ENCODE measurements around the gene ARHGEF11. TPM values are rescaled to one million over a fixed set of nuclear protein-coding genes. Genes with fewer than 3 reads are reported as not detected.
"Not testable (repeated sequence)": the region's sequence is repeated elsewhere in the genome, so short reads cannot be mapped to it uniquely, and the experiment has no call there.

ARHGEF11 gene
- polyA plus RNA-seq, 3 donors, result 34.5 to 41.5 (median 38.3) TPM

DNA sequence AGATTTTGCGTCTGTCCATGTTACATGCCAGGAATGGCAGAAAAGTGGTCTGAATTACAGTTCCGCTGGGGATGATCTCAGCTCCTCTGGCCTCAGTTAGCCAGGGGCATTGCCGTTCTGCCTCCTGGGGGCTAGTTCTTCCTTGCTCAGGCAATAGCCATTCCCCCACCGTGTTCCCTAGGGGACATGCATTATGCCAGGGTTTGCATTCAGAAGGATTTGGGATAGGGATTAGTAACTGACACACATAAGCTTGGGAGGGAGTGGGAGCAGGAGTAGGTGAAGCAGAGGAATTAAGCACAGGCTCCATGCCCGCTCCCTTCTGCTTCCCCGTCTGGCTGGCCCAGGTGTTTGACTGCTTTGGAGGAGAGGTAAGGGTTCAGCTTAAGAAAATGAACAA lies 112.4 kb downstream of the ARHGEF11 start:
- DNase-seq, result no peak

DNA sequence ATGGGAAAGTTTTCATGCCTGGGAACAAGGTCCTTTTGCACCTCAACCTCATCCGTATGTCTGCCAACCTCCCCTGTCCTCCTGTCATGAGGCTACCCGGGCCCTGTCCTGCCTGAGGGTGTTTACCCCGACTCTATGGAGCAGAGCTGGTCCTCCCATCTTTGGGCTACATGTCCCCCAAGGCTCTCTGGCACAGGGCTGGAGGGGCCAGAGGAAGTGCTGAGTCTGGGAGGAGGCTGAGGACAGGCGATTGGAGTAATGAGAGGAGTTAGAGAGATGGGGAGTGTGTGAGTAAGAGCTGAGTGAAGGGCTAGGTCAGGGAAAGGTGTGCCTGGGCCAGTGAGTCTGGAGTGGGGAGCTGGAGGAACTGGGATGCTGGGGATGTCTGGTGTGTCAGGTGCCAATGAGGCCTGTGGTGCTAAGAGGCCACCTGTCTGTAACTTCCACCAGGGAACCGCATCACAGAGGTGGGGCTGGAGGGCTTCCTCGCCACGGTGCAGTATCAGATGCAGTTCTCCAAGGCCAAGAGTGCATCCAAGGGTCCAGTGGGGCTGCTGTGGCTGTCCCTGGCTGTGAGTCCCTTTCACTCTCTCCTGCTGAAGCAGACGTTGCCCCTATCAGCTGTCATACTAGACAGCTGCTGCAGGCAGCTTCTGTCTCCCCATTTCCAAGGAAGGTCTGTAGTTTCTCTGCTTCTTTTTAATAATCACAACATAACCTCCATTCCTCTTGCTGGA lies 113.4 kb downstream of the ARHGEF11 start:
- no peak for DNase-seq

DNA sequence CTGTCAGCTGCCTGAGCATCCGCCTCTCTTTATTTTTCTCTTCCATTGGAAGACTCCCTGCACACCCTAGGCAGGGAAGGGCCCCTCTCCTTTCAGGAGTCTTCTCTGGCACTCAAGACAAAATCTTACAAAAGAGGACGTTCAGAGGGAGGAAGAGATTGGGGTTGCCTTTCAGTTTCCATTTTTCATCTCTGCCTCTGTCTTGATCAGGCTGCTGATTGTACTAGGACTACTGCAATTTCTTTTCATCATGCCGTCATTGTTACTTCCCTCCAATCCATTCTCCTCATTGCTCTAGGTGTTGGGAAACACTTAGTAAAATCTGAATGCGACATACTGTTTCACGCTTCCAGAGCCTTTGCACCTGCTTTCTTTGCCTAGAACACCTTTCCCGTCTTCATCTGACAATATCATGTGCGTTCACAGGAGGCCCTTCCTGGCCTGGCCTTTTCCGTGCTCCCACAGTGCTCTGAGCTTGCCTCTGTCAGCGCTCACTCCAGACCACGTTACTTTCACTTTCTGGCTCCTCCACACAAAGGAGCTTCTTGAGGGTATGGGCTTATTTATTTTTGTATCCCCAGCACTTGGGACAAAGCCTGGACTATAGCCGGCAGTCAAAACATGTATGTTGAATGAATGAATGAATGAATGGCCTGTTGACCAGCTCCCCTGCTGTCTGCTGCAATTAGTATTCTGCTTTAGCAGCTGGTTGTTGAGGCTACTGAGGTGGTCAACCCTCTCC lies 114.2 kb downstream of the ARHGEF11 start:
- no peak for DNase-seq

DNA sequence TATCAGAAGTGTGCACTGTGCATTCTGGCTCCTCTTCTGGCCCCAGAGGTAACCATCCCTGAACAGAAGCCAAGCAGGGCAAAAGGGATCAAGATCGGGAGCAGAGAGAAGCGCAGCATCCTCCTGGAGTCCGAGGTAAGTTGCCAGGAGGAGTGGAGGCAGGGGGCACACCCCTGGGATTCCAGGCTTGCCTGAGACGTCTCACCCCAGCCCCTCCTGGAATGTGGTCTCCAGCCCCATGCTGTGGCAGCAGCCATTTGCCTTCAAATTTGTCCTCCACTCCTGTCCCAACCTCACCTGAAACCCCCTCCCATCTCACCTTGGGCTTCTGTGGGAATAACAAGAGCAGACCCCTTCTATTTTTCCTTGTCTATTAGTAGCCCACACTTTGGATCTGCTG lies 115.1 kb downstream of the ARHGEF11 start:
- no peak for DNase-seq

DNA sequence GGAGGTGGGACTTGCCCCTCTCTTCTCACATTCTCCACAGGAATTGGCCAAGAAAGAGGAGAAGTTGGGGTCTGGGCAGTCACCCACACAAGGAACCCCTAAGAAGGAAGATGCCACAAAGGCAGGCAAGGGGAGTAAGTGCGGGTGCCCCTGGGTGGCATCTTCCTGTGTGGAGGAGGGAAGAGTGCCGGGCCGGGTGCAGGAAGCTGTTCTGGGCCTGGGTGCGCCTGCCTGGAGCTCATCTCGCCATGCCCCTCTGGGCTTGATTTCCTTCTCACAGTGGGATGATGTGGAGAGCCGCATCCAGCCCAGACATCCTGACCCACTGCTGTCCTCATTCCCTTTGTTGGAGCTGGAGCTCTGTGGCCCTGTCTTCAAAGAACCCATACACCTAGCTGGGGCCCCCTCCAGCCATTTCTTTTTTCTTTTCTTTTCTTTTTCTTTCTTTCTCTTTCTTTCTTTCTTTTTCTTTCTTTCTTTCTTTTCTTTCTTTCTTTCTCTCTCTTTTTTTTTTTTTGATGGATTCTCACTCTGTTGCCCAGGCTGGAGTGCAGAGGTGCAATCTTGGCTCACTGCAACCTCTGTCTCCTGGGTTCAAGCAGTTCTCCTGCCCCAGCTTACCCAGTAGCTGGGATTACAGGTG lies 115.8 kb downstream of the ARHGEF11 start:
- no peak for DNase-seq

DNA sequence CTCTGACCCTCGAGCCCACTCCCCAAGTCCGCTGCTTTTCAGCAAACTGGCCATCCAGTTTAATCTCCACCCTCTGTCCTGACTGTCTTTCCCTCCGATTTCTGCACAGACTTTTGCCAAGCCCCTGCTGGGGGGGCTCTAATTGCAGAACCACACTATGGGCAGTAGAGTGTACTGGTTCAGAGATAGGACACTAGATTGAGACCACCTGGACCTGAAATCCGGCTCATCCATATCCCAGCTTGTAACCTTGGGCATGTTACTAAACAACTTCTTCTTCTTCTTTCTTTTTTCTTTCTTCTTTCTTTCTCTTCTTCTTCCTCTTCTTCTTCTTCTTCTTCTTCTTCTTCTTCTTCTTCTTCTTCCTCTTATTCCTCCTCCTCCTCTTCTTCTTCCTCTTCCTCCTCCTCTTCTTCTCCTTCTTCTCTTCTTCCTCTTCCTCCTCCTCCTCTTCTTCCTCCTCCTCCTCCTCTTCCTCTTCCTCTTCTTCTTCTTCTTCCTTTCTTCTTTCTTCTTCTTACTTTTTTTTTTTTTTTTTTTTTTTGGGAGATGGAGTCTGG lies 117.4 kb downstream of the ARHGEF11 start:
- DNase-seq, result no peak

DNA sequence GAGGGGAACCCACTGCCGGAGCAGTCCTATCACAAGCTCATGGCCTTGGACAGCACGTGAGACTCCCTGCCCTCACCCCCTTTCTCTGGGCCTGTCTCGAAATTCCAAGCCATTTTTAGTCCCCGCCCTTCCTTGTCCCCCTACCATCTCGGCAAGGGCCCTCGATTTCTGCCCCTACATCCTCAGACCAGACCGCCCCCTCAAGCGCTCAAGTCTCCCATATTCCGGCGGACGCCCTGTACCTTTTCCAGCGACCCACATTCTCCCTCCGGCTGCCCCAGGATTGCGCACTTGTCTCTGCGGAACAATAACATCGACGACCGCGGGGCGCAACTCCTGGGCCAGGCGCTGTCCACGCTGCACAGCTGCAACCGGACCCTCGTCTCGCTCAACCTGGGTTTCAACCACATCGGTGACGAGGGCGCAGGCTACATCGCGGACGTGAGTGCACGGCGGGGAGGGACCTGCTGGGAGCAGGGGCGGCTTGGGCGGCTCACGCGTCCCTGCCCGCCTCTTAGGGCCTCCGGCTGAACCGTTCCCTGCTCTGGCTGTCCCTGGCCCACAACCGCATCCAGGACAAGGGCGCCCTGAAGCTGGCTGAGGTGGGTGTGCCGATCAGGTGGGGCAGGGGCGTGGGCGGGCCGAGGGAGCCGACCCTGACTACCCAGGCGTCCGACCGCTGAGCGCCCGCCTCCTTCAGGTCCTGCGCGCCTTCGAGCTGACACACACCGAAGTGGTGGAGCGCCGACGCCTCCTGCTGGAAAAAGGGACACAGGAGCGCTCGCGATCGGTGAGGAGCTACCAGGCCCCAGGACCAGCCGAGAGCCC lies 118.1 kb downstream of the ARHGEF11 start:
- peak; percentile 76 for DNase-seq

DNA sequence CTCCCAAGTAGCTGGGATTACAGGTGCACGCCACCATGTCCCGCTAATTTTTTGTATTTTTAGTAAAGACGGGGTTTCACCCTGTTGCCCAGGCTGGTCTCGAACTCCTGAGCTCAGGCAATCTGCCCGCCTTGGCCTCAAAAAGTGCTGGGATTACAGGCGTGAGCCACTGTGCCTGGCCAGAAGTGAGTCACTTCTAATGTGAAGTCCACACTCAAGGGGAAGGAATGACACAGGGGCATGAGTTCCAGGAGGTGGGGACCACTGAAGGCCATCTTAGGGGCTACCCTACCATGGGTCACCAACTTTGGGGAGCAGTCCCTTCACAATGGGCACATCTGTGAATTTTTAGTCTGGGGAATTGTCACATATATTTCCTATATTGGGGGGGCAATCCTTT lies 118.8 kb downstream of the ARHGEF11 start:
- not testable (repeated sequence) for DNase-seq

DNA sequence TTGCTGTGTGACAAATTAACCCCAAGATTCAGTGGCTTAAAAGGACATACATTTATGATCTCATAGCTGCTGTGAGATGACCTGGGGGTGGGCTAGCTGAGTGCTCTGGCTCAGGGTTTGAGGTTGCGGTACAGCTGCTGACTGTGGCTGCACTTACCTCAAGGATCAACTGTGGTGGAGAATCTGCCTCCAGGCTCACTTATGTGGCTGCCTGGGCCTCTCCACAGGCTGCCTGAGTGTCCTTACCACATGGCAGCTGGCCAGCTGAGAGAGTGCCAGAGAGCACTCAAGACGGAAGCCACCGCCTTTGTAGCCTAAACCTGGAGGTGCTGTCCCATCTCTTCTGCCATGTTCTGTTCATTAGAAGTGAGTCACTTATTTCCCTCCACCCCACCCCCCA lies 119.4 kb downstream of the ARHGEF11 start:
- no peak for DNase-seq

DNA sequence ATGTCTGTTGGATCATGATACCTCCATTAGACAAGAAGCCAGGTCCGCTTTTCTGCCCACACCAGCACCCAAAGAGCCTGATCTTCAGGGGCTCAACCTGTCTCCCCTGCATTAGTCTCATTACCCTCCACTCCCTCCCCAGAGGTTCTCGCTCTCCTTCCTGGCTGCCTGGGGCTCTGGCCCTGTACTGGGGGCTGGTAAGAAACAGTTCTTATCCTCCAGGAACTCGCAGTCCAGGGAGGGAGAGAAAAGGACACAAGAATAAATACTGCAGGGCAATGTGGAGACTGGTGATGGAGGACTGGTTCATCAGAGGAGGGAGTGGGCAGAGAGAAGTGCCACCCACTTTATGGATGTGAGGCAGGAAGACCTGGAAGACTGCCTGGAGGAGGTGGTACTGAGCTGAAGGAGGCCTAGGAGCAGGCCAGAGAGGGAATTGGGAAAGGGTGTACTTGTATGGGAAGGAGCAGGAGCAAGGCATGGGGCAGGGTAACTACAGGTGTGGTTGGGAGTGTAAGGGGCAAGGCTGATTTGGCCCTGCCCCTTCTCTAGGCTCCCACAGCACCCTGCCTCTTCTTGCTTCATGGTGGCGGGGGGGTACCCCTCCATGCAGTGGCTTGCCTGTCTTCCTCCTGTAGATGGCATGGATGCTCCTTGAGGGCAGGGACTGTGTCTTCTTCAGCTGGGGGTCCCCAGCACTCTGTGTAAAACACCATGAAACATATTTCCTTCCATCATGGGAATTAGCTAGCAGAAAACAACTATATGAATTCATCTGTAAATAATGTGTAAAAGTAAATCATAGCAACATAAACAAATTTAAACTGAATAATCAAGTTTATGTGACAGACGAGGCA lies 120.2 kb downstream of the ARHGEF11 start:
- no peak for DNase-seq

DNA sequence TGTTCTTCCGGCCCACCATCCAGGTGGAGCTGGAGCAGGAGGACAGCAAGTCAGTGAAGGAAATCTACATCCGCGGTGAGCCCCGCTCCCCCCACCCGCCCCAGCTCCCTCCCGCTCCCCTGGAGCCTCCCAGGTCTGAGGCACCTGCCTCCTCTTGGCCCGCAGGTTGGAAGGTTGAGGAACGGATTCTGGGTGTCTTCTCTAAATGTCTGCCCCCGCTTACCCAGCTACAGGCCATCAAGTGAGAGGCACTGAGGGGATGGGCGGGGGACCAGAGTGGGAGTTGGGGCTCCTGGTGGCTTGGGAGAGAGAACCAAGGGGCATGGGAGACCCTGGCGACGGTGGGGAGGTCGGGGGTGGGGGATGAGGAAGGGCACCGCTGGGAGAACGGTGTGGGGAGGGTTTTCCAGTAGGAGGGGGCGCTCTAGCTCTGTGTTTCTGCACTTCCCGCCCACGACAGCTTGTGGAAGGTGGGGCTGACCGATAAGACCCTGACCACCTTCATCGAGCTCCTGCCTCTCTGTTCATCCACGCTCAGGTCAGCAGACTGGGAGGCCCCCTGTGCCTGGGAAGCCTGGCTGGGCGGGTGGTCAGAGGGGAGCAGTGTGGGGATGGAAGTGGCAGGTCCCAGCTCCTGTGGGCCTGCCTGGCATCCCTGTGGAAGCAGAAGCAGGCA lies 120.9 kb downstream of the ARHGEF11 start:
- no peak for DNase-seq

DNA sequence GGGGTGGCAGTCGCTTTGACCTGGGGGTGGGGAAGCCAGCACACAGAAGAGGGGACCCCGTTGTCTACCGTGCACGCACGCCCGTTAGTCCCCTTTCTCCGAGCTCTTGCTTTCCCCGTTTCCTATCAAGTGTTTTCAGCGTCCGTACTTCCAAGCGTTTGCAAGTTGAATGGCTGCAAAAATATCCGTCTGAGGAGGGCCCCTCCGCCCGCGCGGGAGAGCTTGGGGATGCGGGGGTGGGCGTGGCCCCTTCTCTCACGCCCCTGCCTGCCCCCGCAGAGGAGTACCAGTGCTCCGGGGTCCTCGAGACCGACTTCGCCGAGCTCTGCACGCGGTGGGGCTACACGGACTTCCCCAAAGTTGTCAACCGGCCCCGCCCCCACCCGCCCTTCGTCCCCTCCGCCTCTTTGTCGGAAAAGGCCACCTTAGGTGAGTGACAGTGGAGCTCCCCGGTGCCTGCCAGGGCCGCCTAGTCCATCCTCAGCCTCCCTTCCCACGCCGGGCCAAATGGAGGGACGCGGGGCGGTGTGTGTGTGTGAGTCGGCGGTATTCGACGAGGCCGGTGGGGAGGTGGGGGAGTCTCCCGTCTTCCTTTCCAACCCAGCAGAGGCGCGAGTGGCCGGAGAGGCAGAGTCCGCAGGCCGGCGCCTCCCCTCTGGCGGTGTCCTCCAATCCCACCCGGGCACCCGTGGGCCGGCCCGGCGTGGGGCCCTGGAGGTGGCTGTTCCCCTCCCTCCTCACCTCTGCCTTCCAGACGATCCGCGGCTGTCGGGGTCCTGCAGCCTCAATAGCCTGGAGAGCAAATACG lies 121.7 kb downstream of the ARHGEF11 start:
- no peak for DNase-seq

DNA sequence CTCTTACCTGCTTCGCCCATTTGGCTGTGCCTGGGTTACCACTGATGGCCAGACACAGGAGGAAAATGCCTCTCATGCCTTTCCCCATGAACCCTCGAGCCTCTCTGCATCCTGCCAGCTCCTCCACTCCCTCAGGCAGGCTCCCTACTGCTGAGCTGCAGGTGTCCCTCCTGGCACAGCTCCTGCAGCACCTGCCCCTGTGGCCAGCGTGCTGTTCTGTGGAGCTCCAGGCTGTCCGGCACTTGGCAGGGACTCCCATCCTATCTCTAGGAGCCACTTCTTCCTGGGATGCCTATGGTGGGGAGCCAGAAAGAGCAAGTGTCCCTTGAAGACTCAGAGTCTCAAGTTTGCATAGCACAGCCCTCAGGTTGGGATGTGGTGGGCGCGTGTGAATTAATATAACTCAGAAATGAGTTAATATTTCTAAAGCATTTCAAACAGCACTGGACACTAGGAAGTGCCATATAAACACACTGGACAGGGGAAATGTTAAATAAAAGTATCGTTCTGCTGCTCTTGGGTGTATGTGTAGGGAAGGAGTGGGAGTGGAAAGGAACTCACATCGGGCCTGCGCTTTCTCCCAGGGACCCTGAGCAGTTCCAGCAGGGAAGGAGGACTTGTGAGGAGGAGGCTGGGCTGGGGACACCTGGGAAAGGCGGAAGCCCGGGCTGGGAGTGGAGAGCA lies 122.4 kb downstream of the ARHGEF11 start:
- no peak for DNase-seq

DNA sequence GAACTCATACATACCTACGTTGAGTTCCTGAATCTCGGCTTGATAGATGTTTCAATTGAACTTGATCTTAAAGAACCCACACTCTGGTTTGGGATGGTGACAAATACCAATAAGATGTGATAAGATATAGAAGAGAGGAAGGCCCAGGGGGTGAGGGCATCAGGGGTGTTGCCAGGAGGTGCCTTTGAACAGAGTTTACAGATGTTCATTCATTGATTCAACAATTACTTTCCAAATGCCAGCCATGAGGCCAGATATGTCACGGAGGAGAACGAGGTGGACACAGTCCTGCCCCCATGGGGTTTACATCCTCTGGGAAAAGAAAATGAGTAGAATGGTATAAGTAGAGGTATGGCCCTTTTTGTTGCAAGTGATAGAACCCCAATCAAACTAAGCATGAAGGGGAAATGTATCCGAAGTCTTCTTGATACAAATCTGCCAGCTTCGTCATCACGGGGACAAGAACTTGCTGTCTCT lies 124.5 kb downstream of the ARHGEF11 start:
- DNase-seq, result no peak

DNA sequence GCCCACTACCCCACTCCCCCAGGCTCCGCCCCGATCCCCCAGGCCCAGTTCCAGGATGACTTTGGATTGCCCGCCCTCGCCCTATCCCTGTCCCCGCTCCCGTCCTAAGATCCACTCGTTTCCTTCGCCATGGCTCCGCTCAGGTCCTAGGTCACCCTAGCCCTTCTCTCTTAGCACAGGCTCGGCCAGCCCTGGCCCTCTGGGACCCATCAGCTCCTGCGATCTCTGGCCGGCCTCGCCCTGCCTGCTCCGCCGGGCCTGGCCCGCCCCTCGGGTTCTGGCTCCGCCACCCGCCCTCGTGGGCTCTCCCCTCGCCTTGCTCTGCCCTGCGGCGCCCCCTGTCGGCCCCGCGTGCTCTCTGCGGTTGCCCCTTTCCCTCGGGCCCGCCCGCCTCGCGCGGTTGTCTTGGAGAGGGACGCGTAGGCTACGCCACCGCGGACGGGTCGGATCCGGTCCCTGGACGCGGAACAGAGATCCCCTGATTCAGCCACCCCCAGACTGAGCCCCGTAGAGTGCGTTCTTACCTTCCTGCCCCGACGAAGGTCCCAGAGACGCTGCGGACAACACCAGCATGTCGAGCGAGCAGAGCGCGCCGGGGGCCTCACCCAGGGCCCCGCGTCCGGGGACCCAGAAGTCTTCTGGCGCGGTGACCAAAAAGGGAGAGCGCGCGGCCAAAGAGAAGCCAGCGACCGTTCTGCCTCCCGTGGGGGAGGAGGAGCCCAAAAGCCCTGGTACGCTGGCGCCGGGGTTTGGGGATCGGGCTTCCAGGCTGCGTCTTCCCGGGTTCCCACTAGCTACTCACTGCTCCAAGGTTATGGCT lies 125.1 kb downstream of the ARHGEF11 start, which contains the start of gene LRRC71:
Gene LRRC71, plus strand, starts transcription at position 400 of the 820 bp plus-strand sequence. Its CDS starts 172 bp downstream, at position 572.
- DNase-seq, result peak; percentile 82

DNA sequence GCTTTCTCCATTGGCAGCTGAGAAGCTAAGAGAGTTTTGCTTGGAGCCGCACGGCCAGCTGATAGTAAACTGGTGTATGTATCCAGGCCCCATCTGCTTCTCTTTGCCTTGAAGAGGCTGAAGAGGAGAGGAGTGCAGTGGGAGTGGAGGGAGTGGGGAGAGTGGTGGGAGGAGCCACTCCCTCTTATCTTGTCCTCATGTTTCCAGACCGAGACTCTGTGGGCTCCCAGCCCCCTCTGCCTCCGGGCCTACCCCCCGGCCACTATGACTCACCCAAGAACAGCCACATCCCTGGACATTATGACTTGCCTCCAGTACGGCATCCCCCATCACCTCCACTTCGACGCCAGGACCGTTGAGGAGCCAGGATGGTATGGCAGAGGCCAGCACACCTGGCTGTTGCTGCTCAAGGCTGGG lies 131.1 kb downstream of the ARHGEF11 start:
- no peak for DNase-seq

DNA sequence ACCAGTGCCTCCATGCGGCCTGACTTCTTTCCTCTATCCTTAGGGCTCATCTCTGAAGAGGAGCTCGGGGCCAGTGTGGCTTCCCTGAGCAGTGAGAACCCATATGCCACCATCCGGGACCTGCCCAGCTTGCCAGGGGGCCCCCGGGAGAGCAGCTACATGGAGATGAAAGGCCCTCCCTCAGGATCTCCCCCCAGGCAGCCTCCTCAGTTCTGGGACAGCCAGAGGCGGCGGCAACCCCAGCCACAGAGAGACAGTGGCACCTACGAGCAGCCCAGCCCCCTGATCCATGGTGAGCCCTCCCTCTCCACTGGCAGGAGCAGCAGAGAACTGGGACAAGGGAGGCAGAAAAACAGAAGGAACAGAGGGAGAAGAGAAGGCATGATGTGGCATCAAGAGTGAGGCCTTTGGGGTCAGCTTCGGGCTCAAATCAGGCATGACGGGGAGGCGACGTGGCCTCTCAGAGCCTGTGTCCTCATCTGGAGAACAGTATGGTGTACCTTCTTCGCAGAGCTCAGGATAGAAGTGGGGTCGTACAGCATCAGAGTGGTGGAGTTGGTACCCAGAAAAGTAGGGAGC lies 131.6 kb downstream of the ARHGEF11 start:
- no peak for DNase-seq

Data from renal pelvis (tissue), 4 donors.